Liver (tissue), 9 donors: ENCODE data around the gene PEX7. TPM values are rescaled to one million over a fixed set of nuclear protein-coding genes. Genes with fewer than 3 reads are reported as not detected.

Experiments
- DNase-seq: peaks from one replicate; pipeline ENCODE4 v3.0.0-alpha.2; 2017; ENCODE audit warnings: low spot score
- H3K27ac ChIP-seq, 2 donors: one replicate each; pipeline ENCODE4 v1.7.0; 2013; ENCODE audit warnings: inconsistent platforms in 2 of 2, low read length in 2 of 2, control low read depth in 1 of 2, low read depth in 1 of 2, mild to moderate bottlenecking in 1 of 2
- H3K27me3 ChIP-seq, 4 donors: one replicate each; pipeline versions ENCODE4 v1.6.1 to v1.7.0; 2013; ENCODE audit warnings: low read length in 3 of 4, inconsistent platforms in 1 of 4, mild to moderate bottlenecking in 1 of 4, moderate library complexity in 1 of 4; ENCODE audit not compliant: control insufficient read depth in 4 of 4, insufficient read depth in 4 of 4
- H3K36me3 ChIP-seq, 4 donors: one replicate each; pipeline versions ENCODE4 v1.6.1 to v1.7.0; 2013; ENCODE audit warnings: low read length in 3 of 4, mild to moderate bottlenecking in 3 of 4, low read depth in 1 of 4, moderate library complexity in 1 of 4; ENCODE audit not compliant: control insufficient read depth in 4 of 4, insufficient read depth in 3 of 4
- H3K4me1 ChIP-seq, 4 donors: one replicate each; pipeline versions ENCODE4 v1.6.1 to v1.7.0; 2013; ENCODE audit warnings: low read length in 3 of 4, mild to moderate bottlenecking in 3 of 4, moderate library complexity in 1 of 4; ENCODE audit not compliant: control insufficient read depth in 4 of 4, insufficient read depth in 4 of 4
- H3K4me3 ChIP-seq, 3 donors: one replicate each; pipeline versions ENCODE4 v1.6.1 to v1.7.0; 2013; ENCODE audit warnings: low read length in 3 of 3, control low read depth in 1 of 3, low read depth in 1 of 3, mild to moderate bottlenecking in 1 of 3
- H3K9ac ChIP-seq, 2 donors: one replicate each; pipeline ENCODE4 v1.7.0; 2013; ENCODE audit warnings: low read length in 2 of 2, mild to moderate bottlenecking in 2 of 2, moderate library complexity in 2 of 2, control low read depth in 1 of 2, low read depth in 1 of 2
- H3K9me3 ChIP-seq, 4 donors: one replicate each; pipeline versions ENCODE4 v1.6.1 to v1.7.0; 2013; ENCODE audit warnings: low read length in 3 of 4; ENCODE audit not compliant: control insufficient read depth in 4 of 4
- EGR1 ChIP-seq, 2 donors: IDR thresholded peaks; 2 replicates each; pipeline ENCODE4 v1.6.1; 2016 to 2018; ENCODE audit warnings: antibody characterized with exemption in 2 of 2, low read depth in 2 of 2
- FOXA1 ChIP-seq: IDR thresholded peaks from 2 replicates; pipeline ENCODE4 v1.6.1; 2016; ENCODE audit warnings: antibody characterized with exemption
- FOXA2 ChIP-seq: IDR thresholded peaks from 2 replicates; pipeline ENCODE4 v1.6.1; 2016; ENCODE audit warnings: antibody characterized with exemption
- GABPA ChIP-seq, 2 donors: IDR thresholded peaks in 1 of 2; conservative IDR thresholded peaks in 1 of 2; 2 replicates each; pipeline ENCODE4 v1.6.1; 2016; ENCODE audit warnings: antibody characterized with exemption in 2 of 2, mild to moderate bottlenecking in 1 of 2, moderate library complexity in 1 of 2
- HNF4A ChIP-seq, 2 donors: conservative IDR thresholded peaks; 2 replicates each; pipeline ENCODE4 v1.6.1; 2016; ENCODE audit warnings: antibody characterized with exemption in 2 of 2, mild to moderate bottlenecking in 2 of 2
- HNF4G ChIP-seq: IDR thresholded peaks from 2 replicates; pipeline ENCODE4 v1.6.1; 2016; ENCODE audit warnings: antibody characterized with exemption
- NR2F2 ChIP-seq: IDR thresholded peaks from 2 replicates; pipeline ENCODE4 v1.6.1; 2016; ENCODE audit warnings: antibody characterized with exemption
- RAD21 ChIP-seq, 2 donors: IDR thresholded peaks; 2 replicates each; pipeline ENCODE4 v1.6.1; 2016; ENCODE audit warnings: antibody characterized with exemption in 2 of 2, mild to moderate bottlenecking in 2 of 2
- SP1 ChIP-seq: IDR thresholded peaks from 2 replicates; pipeline ENCODE4 v1.6.1; 2018; ENCODE audit warnings: antibody characterized with exemption, mild to moderate bottlenecking
- WGBS: extraction: QIAGEN DNeasy Blood & Tissue Kit; methylation state at CpG from one replicate; pipeline ENCODE4 v1.1.7; 2013; 5-methylcytosine and 5-hydroxymethylcytosine counted together
- polyA plus RNA-seq, 2 donors: library from polyadenylated mRNA; stranded (reverse) in 1 of 2; unstranded in 1 of 2; fragments of 200-250 nt in 1 of 2; fragments of >200 nt in 1 of 2; fragmentation: Nextera tagmentation in 1 of 2; extraction: Ambion mirVana in 1 of 2; gene quantifications; one replicate each; pipeline versions ENCODE4 v1.2.1 to v1.2.3, GENCODE V29; 2013 to 2015
- total RNA-seq, 2 donors: library from RNA; depleted of rRNA; stranded (reverse); fragments of >200 nt; gene quantifications; one replicate each; pipeline ENCODE4 v1.2.3, GENCODE V29; 2014
- TF ChIP-seq, protein P1 (sequence below): fragments of 150-350 bp; IDR thresholded peaks from 2 replicates; pipeline ENCODE4 v1.5.1; 2017; ENCODE audit warnings: improper control_type of control experiment, low read depth, low read length; ENCODE audit not compliant: missing input control
- TF ChIP-seq, protein P2 (sequence below): IDR thresholded peaks from 2 replicates; pipeline ENCODE4 v1.6.1; 2016; ENCODE audit warnings: antibody characterized with exemption
- TF ChIP-seq, protein P3 (sequence below): IDR thresholded peaks from 2 replicates; pipeline ENCODE4 v1.6.1; 2016; ENCODE audit warnings: antibody characterized with exemption
- TF ChIP-seq, protein P4 (sequence below): IDR thresholded peaks from 2 replicates; pipeline ENCODE4 v1.6.1; 2016; ENCODE audit warnings: antibody characterized with exemption, mild to moderate bottlenecking
- donor health status: healthy.
- donor health status: healthy.
- donor health status: healthy.
- donor health status: healthy.
- donor health status: healthy.

PEX7 gene
- total and polyA plus RNA-seq, 4 donors: 5.2 to 7.5 (median 6.2) TPM

DNA sequence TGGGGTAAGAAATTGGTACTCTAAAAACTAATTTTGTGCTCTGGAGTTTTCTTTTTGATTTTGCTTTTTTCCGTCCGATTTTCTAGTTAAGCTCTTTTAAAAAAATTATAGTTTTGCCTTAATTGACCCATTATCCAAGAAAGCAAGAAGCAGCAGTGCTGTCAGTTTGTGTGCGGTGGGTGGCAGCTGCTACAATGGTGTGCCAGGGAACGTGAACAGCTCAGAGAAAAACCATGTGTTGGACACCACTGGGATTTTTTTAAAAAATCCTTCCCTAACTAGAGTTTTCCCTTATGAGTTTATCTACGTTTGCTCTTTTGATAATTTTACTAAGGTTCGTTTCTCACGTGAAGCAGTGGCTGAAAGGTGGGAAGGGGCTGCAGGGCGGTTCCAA is 38.1 kb upstream of the PEX7 start:
- H3K9me3 ChIP-seq: no peaks in the 10 kb centered on the region
- H3K27me3 ChIP-seq: no peaks in the 10 kb centered on the region
- H3K4me1 ChIP-seq: peaks cover 0 to 13% (median 1%) of the 10 kb centered on the region in 4 donors
- no peak overlapping the region for H3K27ac ChIP-seq
- DNase-seq: no peak
- peak overlapping the region in 1 of 3 donors; percentile 15 for H3K4me3 ChIP-seq
- no peaks in the 10 kb centered on the region for H3K36me3 ChIP-seq
- TF ChIP-seq, protein P1, sequence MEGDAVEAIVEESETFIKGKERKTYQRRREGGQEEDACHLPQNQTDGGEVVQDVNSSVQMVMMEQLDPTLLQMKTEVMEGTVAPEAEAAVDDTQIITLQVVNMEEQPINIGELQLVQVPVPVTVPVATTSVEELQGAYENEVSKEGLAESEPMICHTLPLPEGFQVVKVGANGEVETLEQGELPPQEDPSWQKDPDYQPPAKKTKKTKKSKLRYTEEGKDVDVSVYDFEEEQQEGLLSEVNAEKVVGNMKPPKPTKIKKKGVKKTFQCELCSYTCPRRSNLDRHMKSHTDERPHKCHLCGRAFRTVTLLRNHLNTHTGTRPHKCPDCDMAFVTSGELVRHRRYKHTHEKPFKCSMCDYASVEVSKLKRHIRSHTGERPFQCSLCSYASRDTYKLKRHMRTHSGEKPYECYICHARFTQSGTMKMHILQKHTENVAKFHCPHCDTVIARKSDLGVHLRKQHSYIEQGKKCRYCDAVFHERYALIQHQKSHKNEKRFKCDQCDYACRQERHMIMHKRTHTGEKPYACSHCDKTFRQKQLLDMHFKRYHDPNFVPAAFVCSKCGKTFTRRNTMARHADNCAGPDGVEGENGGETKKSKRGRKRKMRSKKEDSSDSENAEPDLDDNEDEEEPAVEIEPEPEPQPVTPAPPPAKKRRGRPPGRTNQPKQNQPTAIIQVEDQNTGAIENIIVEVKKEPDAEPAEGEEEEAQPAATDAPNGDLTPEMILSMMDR: no peak
- TF ChIP-seq HNF4A (conservative IDR thresholded peaks at IDR 0.05): no peak
- TF ChIP-seq, protein P2, sequence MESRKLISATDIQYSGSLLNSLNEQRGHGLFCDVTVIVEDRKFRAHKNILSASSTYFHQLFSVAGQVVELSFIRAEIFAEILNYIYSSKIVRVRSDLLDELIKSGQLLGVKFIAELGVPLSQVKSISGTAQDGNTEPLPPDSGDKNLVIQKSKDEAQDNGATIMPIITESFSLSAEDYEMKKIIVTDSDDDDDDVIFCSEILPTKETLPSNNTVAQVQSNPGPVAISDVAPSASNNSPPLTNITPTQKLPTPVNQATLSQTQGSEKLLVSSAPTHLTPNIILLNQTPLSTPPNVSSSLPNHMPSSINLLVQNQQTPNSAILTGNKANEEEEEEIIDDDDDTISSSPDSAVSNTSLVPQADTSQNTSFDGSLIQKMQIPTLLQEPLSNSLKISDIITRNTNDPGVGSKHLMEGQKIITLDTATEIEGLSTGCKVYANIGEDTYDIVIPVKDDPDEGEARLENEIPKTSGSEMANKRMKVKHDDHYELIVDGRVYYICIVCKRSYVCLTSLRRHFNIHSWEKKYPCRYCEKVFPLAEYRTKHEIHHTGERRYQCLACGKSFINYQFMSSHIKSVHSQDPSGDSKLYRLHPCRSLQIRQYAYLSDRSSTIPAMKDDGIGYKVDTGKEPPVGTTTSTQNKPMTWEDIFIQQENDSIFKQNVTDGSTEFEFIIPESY: no peak
- no peak for TF ChIP-seq GABPA (IDR thresholded peaks at IDR 0.05 in 1 of 2, conservative IDR thresholded peaks at IDR 0.05 in 1 of 2)
- TF ChIP-seq RAD21 (IDR thresholded peaks at IDR 0.05): no peak
- H3K9ac ChIP-seq: no peak overlapping the region
- 85% methylated on average over 8 of the region's 8 CpGs for WGBS

DNA sequence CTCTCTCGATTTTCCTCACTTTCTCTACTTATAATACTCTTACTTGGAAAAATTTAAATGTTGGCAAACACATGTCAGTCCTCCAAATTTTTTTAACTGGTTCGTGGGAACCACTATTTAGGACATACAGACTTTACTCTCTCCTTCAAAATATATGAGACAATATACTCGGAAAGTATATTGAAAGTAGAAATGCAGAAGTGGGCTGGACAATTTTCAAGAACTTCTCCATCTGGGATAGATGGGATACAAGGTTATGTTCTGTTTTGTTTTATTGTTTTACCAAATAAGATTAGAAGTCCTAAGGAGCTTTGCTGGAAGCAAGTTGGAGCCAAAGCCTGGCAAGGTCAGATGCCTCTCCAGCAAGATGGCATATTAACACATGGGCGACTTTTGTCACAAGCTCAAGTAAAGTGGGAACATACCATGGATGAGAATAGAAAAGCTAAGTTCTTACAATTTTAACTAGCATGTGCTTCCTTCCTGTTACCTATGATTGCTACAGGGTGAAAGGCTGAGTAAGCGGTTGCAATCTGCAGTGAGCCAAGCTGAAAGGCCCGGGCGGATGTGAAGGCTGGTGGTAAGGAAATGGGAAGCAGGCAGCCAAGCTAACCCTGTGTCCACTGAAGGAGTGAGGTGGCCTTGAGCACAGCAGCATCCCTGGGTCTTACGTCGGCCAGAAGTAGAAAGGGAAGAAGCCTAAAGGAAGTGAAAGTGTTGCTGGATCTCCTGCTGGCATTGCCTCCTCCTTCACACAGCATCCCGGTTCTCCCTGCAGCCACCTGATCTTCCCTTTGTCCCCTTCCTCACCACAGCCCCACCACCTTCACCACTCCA is 37.3 kb upstream of the PEX7 start:
- Histone ChIP-seq H3K4me1 (peaks cover 0 to 16% (median 4%) of the 10 kb centered on the region in 4 donors), H3K27ac (peak overlapping the region in 1 of 2 donors; percentile 14), H3K27me3 (no peaks in the 10 kb centered on the region), H3K9ac (no peak overlapping the region), H3K4me3 (peak overlapping the region in 1 of 3 donors; percentile 10), H3K36me3 (no peaks in the 10 kb centered on the region), H3K9me3 (no peaks in the 10 kb centered on the region)
- 72% methylated on average over 10 of the region's 10 CpGs for WGBS
- DNase-seq: no peak
- TF ChIP-seq, protein P3, sequence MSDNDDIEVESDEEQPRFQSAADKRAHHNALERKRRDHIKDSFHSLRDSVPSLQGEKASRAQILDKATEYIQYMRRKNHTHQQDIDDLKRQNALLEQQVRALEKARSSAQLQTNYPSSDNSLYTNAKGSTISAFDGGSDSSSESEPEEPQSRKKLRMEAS: peak; percentile 28
- TF ChIP-seq HNF4G: no peak

DNA sequence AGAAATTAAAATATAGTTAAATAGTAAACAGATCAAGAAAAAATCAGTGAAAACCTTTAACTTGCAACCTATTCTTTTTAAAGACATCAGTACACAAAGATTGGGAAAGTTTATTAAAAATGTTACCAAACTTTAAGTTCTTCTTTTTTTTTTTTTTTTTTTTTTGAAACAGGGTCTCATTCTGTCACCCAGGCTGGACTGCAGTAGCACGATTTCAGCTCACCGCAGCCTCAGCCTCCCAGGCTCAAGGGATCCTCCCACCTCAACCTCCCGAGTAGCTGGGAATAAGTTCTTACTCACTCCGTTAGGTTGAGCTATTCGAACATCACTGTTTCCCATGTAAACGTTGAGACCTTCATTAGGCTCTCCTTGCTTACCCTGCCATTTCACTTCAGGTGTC is 35.7 kb upstream of the PEX7 start:
- no peak for DNase-seq
- Histone ChIP-seq H3K36me3 (no peaks in the 10 kb centered on the region), H3K27me3 (no peaks in the 10 kb centered on the region), H3K9ac (no peak overlapping the region), H3K27ac (no peak overlapping the region), H3K4me1 (peaks cover 0 to 27% (median 4%) of the 10 kb centered on the region in 4 donors), H3K9me3 (no peaks in the 10 kb centered on the region), H3K4me3 (no peak overlapping the region)
- WGBS: 91% methylated on average over 6 of the region's 6 CpGs
- TF ChIP-seq, protein P1: no peak
- TF ChIP-seq RAD21 (IDR thresholded peaks at IDR 0.05): no peak
- TF ChIP-seq, protein P4, sequence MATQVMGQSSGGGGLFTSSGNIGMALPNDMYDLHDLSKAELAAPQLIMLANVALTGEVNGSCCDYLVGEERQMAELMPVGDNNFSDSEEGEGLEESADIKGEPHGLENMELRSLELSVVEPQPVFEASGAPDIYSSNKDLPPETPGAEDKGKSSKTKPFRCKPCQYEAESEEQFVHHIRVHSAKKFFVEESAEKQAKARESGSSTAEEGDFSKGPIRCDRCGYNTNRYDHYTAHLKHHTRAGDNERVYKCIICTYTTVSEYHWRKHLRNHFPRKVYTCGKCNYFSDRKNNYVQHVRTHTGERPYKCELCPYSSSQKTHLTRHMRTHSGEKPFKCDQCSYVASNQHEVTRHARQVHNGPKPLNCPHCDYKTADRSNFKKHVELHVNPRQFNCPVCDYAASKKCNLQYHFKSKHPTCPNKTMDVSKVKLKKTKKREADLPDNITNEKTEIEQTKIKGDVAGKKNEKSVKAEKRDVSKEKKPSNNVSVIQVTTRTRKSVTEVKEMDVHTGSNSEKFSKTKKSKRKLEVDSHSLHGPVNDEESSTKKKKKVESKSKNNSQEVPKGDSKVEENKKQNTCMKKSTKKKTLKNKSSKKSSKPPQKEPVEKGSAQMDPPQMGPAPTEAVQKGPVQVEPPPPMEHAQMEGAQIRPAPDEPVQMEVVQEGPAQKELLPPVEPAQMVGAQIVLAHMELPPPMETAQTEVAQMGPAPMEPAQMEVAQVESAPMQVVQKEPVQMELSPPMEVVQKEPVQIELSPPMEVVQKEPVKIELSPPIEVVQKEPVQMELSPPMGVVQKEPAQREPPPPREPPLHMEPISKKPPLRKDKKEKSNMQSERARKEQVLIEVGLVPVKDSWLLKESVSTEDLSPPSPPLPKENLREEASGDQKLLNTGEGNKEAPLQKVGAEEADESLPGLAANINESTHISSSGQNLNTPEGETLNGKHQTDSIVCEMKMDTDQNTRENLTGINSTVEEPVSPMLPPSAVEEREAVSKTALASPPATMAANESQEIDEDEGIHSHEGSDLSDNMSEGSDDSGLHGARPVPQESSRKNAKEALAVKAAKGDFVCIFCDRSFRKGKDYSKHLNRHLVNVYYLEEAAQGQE: no peak
- TF ChIP-seq GABPA (IDR thresholded peaks at IDR 0.05 in 1 of 2, conservative IDR thresholded peaks at IDR 0.05 in 1 of 2): no peak
- TF ChIP-seq FOXA2: no peak
- TF ChIP-seq NR2F2: no peak
- TF ChIP-seq SP1: no peak
- no peak for TF ChIP-seq FOXA1
- TF ChIP-seq, protein P2: no peak
- TF ChIP-seq HNF4G: no peak
- TF ChIP-seq EGR1 (IDR thresholded peaks at IDR 0.05; ENCODE audit: low read depth in 2 of 2): no peak
